ENCODE data around the gene TBC1D1.

The TBC1D1 gene

DNA sequence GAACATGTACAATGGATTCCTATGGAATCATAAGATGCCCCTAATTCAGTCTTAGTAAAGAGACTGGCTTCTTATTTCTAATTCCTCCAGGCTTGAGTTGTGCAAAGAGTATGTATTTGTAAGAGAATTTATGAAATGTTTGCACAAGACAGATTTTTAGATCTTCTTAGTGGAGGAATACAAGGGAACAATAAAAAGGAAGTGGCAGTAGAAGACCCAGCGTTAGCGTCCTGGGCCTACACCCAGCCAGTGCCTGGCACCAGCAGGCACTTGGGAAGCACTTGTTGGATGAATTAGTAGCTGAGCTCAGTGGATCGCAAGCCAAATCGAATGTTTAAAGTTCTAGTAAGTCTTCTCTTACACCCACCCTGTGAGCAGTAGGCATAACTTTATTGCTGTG is 226.7 kb downstream of the TBC1D1 start:
- TF ChIP-seq, protein P1, sequence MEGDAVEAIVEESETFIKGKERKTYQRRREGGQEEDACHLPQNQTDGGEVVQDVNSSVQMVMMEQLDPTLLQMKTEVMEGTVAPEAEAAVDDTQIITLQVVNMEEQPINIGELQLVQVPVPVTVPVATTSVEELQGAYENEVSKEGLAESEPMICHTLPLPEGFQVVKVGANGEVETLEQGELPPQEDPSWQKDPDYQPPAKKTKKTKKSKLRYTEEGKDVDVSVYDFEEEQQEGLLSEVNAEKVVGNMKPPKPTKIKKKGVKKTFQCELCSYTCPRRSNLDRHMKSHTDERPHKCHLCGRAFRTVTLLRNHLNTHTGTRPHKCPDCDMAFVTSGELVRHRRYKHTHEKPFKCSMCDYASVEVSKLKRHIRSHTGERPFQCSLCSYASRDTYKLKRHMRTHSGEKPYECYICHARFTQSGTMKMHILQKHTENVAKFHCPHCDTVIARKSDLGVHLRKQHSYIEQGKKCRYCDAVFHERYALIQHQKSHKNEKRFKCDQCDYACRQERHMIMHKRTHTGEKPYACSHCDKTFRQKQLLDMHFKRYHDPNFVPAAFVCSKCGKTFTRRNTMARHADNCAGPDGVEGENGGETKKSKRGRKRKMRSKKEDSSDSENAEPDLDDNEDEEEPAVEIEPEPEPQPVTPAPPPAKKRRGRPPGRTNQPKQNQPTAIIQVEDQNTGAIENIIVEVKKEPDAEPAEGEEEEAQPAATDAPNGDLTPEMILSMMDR (IDR thresholded peaks at IDR 0.05; ENCODE audit: insufficient read depth, low read depth, low read length, missing control alignments), result no peak
- H3K4me3 ChIP-seq (ENCODE audit: low read depth, low read length), result no peak overlapping the region
- no peak for DNase-seq (ENCODE audit: low read depth)

DNA sequence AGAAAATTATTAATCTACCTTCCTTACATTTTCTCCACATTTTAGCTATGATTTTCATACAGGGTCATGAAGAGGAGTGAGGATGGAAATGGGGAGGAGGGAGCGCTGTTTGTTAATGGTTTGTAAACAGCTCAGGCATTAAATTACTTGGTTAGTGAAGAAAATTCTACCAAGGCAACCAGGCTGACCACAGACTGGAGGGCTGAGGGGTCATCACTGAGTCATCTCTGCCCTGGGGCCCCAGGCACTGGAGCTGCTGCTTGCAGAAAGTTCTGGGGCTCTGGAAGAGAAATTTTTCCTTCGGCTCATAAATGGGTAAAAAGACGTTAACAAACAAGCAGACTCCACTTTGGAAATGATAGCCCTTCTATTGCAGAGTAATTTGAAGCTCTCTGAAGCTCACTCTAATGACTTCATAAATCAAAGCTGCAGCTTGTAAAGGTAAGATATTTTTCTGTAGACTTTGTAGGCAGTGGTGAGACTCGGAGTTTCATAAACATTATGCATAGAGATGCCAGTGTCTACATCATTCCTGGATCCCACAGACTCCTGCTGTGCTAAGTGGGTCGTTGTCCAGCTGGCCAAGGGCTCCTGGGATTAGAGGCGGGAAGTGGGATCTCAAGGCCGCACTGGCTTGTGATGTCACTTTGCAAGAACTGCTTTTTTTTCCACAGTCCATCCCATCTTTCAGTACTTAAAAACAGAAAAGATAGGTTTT is 228.9 kb downstream of the TBC1D1 start:
- DNase-seq (ENCODE audit: low read depth), result no peak

DNA sequence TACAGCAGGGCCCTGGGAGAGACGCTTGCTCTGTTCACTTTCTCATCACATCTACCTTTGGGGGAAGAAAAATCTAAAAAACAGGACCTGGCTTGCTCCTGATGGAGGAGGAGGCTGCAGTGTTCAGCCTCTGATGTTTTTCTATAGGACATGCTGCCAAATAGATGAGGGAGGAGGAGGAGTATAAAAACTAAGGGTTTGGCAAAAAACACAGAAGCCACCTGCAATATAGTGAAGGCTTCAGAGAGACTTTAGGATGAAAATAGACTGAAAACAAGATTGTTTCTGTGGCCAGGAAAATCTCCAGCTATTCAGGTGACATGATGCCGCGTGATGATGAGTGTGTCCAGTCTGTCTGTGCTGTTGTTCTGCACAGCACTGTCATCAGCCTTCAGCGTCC is 229.9 kb downstream of the TBC1D1 start:
- H3K4me3 ChIP-seq (ENCODE audit: low read depth, low read length), result no peak overlapping the region
- no peak for DNase-seq (ENCODE audit: low read depth)
- TF ChIP-seq, protein P1 (IDR thresholded peaks at IDR 0.05; ENCODE audit: insufficient read depth, low read depth, low read length, missing control alignments), result no peak

More for the DNA sequence above, 228.9 kb downstream of the TBC1D1 start:
- TF ChIP-seq, protein P1 (IDR thresholded peaks at IDR 0.05; ENCODE audit: insufficient read depth, low read depth, low read length, missing control alignments), result no peak
- no peak overlapping the region for H3K4me3 ChIP-seq (ENCODE audit: low read depth, low read length)

DNA sequence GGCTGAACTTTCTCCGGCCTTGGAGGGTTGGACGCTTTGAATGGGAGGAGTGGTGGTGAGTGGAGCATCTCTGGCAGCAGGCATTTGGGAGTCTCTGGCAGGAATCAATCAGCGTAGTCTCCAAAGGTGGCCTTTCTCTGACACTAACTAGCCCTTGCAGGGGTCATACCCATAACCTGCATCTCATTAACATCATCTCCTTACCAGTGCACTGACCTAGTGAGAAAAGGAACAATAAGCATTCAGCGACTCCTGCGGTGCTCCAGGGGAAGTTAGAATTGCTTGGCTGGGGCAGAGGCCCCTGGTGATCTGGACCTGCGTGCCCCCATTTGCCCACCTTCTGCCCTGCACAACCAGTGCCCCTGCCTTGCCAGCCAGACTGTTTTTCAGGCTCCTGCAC is 231.2 kb downstream of the TBC1D1 start:
- no peak for DNase-seq (ENCODE audit: low read depth)

DNA sequence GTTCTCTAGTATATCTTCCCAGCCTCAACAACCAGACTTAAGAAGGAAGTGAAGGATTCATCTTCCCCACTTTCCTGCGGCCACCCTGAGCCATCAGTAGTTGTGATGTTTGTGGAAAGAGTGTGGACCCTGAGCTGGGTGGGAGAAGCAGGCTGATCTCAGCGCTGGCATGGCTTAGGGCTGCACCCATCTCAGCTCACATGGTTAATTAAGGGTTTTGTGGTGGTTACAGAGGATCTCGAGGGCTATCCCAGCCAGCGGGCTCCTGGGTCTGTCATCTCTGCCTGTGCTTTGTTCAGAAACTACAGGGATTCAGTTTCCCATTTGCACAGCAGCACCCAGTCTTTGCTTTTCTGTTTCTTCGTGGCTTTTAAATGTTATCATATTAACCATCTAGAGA is 232.7 kb downstream of the TBC1D1 start:
- no peak for DNase-seq (ENCODE audit: low read depth)
- H3K4me3 ChIP-seq (ENCODE audit: low read depth, low read length), result no peak overlapping the region
- TF ChIP-seq, protein P1 (IDR thresholded peaks at IDR 0.05; ENCODE audit: insufficient read depth, low read depth, low read length, missing control alignments), result no peak

More for the DNA sequence above, 231.2 kb downstream of the TBC1D1 start:
- TF ChIP-seq, protein P1 (IDR thresholded peaks at IDR 0.05; ENCODE audit: insufficient read depth, low read depth, low read length, missing control alignments), result no peak
- H3K4me3 ChIP-seq (ENCODE audit: low read depth, low read length), result no peak overlapping the region

DNA sequence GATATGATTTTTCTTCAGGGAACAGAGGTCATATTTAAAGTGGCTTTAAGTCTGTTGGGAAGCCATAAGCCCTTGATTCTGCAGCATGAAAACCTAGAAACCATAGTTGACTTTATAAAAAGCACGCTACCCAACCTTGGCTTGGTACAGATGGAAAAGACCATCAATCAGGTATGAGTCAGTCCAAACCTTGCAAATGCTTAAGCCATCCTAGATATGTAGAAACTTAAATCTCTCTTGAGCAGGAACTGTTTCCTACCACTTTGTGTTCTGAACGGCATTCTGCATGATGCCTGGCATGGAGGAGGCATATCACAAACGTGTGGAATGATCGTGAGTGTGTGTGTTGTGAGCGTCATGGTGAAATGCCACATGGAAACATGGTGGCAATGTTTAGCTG is 234.1 kb downstream of the TBC1D1 start:
- TF ChIP-seq, protein P1 (IDR thresholded peaks at IDR 0.05; ENCODE audit: insufficient read depth, low read depth, low read length, missing control alignments), result no peak
- DNase-seq (ENCODE audit: low read depth), result no peak
- no peak overlapping the region for H3K4me3 ChIP-seq (ENCODE audit: low read depth, low read length)

DNA sequence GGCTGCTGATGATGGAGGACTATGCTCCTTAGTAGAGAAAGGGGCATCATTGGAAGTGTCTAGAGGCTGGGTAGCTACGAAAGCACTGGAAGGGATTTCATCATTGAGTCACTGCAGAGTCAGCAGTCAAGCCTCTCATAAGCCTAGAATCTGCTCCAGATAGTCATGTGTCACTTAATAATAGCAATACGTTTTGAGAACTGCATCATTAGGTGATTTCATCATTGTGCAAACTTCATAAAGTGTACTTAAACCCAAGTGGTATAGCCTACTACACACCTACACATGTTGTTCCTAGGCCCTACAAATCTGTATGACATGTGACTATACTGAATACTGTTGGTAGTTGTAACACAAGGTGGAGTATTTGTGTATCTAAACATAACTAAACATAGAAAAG is 234.9 kb downstream of the TBC1D1 start:
- no peak overlapping the region for H3K4me3 ChIP-seq (ENCODE audit: low read depth, low read length)
- DNase-seq (ENCODE audit: low read depth), result no peak
- TF ChIP-seq, protein P1 (IDR thresholded peaks at IDR 0.05; ENCODE audit: insufficient read depth, low read depth, low read length, missing control alignments), result no peak

Data from GM12865 (cell line).